ENCODE measurements around the gene PMEPA1.
A peak's percentile ranks its signal among the peaks of the same experiment; 100 is the strongest.
"Not testable (repeated sequence)": the region's sequence is repeated elsewhere in the genome, so short reads cannot be mapped to it uniquely, and the experiment has no call there.

Gene PMEPA1

DNA sequence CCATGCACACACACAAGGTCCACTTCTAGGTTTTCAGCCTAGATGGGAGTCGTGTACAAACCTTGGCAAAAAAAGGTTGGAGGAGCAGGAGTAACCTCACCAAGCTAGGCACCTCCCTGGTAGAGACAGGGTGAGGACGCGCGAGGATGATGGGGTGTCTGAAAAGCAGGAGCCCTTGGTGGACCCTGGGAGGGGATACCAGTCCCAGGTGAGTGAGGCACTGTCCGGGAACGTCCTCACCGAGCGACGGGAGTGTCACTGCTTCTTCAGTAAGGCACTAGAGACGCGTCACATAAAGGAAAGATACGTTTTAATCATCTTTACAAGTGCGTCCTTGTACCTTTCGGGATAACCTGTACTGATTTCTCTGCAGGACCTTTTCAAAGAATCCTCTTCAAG is 60.2 kb downstream of the PMEPA1 start:
- DNase-seq: no peak

DNA sequence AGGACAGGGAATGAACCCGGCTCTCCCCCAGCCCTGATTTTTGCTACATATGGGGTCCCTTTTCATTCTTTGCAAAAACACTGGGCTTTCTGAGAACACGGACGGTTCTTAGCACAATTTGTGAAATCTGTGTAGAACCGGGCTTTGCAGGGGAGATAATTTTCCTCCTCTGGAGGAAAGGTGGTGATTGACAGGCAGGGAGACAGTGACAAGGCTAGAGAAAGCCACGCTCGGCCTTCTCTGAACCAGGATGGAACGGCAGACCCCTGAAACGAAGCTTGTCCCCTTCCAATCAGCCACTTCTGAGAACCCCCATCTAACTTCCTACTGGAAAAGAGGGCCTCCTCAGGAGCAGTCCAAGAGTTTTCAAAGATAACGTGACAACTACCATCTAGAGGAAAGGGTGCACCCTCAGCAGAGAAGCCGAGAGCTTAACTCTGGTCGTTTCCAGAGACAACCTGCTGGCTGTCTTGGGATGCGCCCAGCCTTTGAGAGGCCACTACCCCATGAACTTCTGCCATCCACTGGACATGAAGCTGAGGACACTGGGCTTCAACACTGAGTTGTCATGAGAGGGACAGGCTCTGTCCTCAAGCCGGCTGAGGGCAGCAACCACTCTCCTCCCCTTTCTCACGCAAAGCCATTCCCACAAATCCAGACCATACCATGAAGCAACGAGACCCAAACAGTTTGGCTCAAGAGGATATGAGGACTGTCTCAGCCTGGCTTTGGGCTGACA is 60.8 kb downstream of the PMEPA1 start:
- no peak for DNase-seq

DNA sequence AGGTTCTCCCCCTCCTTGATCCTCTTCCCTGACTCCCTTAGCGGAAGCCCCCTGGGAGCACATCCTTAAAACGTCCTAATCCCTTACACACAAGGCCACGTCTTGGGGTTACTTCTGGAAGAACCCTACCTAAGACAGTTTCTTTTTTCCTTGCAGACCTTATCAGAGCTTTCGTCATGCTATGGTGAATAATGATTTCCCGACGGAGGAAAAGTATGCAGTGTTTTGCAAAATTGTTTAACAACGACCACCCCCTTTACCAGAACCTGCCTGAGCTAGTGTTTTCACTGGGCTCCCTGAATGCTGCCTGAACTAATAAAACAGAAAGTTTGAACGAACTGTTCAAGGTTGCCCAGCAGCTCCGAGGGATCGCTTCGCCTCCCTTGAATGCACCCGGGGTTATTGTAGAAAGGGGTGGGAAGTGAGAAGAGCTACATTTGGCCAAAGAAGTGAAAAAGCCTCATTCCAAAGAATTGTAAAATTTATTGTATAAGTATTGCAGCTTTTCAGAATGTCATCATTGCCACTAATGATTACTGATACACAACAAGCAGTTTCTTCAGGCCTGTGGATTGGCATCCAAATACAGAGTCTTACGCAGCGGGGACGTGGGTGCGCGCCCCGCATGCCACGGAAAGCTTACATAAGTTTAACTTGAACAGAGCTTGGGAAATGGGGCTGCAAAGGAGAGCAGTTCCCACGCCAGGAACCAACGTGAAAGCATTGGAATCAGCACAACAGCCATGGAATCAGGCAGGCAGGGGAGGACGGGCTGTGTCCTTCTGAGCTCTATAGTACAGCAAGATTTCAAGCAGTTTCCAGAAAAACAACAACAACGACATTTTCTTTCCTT is 61.7 kb downstream of the PMEPA1 start:
- no peak for DNase-seq

GRCh38 chr20:57647006-57647932 is 62.5 kb downstream of the PMEPA1 start:
- DNase-seq: no peak

DNA sequence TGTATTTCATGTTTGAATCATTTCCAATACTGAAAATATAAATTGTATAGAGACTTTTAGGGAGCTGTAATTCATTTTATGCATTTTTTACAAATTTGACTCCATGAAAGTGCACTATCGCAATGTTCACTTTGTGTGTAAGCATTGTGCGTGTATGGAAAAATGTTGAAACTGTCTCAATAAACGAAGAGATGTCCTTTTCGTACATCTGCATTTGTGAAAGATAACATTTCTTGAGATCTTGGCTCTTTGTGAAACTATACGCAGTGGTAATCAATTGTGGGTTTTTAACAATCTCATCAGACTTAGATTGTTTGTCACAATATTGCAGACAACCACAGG is 70.9 kb downstream of the PMEPA1 start:
- no peak for DNase-seq

DNA sequence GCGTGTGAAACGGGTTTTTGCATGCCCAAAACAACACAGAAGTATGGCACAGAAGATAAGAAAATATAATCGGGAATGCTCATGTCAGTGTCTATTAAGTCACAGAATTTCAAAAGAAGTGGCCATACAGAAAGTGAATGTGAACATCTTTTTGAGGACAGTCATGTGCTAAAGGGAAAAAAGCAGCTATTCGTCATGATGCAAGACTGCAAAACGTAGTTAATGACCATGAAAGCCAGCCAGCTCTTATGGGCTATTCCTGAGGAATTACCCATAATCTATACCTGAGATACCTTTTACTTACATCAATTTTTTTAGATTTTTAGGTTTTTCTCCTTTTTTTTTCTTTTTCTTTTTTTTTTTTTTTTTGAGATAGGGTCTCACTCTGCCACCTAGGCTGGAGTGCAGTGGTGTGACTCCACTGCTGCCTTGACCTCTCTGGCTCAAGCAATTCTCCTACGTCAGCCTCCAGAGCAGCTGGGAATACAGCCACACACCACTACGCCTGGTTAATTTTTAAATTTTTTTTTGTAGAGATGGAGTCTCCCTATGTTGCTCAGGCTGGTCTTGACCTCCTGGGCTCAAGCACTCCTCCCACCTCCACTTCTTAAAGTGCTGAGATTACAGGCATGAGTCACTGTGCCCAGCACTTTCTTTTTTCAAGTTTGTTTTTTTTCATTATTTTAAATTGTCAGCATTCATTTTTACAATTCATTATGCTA is 71.5 kb downstream of the PMEPA1 start:
- DNase-seq: no peak

- no peak for DNase-seq
Observed at GRCh38 chr20:57633945-57634491, 75.8 kb downstream of the PMEPA1 start.

DNA sequence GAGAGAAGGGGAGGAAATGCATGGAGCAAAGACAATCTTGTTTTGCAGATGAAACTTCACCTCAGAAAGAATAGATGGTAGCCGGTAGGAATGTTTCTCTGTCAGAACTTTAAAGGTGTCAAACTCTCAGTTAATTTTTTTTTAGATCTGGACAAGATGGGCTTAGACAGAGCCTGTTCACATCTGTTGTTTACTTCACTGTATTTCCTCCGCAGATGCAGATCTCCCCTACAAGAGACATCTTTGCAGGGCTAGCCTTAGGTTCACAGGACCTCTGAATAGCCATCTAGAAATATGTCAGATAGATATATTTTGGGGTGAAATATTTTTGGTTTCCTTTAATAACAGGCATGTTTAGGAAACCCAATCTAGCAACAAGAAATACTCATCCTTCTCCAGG is 77.5 kb downstream of the PMEPA1 start:
- DNase-seq: no peak

DNA sequence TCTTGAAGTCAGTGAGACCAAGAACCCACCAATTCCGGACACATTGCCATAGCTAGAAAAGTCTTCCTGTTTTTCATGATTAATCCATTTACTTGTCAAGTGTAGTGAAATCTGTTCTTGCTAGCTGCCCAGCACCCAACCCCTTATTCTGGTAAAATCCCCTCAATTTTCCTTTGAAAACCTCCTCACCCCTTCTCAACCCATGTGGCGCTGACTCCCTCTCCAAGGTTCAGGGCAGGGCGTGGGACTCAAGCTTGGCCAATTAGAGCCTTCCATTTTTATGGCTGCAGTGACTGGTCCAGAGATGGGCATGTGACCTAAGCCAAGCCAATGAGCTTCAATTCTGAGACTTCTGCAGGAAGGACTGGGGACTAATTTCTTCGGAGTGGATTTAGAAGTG is 79.8 kb downstream of the PMEPA1 start:
- peak in 1 of 2 experiments; percentile 35 for DNase-seq

- not testable (repeated sequence) for DNase-seq
Observed at GRCh38 chr20:57629491-57629901, 80.3 kb downstream of the PMEPA1 start.

GRCh38 chr20:57628962-57629308 is 80.9 kb downstream of the PMEPA1 start:
- DNase-seq: not testable (repeated sequence)

- peak; percentile 58 to 60 for DNase-seq
Observed at GRCh38 chr20:57628047-57628961, 81.5 kb downstream of the PMEPA1 start.

DNA sequence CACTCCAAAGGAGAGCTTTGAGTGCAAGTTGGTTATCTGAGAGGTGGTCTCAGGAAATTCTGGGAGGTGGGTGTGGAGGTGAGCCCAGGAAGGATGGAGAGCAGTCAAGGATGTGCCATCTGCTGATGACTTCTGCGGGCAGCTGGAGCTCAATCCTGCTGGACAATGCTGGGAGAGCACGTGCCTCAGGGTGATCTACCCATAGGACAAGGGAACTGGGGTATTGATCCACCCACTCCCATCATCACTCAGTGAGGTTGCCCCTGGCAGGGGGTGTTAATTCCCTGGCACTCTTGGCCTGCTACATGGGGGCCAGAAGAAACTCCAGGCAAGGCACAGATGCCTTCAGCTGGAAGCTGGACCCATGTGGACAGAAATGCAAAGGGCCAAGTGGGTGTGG is 82.5 kb downstream of the PMEPA1 start:
- no peak for DNase-seq

GRCh38 chr20:57625978-57626377 is 83.8 kb downstream of the PMEPA1 start:
- no peak for DNase-seq

DNA sequence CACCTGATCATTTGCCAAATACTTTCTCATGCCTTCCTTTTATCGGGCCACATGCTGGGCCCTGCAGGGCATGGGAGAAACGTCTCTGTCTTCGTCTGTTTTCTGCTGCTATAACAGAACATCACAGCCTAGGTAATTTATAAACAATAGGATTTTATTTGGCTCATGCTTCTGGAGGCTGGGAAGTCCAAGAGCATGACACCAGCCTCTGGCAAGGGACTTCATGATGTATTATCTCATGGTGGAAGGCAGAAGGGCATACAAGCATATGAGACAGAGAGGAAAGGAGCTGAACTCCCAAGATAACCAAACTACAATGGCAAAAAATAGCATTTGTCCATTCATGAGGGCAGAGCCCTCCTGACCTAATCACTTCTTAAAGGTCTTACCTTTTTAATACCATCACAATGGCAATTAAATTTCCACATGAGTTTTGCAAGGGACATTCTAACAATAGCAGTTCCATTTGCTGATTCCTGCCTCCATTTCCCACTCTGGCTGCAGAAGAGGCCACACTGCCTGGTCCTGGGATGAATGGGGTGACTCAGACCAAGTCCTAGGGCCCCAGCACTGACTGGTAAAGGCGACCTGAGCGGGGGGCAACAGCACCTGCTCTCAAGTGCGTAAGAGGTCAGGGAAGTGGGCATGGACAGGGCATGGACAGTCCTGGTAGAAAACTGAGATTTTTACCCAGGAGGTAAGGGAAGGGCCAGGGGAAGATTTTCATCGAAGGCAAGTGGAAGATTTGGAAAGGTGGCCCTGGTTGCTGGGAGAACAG is 84.4 kb downstream of the PMEPA1 start:
- no peak for DNase-seq

DNA sequence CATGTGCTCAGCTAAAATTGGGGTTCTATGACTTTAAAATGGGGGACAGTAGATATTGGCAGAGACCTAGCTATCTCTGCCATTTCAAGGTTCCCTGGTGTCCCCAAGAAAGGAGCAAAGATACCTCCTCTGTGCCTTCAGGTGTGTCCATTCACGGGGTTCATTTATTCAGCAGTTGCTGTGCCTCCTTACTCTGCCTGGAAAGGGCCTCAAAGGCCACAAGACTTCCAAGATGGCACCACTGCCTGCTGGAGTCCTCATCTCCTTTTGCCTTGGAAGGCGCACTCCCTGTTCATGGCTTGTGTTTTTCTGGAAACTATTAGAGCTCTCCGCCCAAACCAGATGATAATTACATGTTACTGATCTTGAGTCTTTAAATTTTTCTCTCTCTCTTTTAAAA is 85.7 kb downstream of the PMEPA1 start:
- no peak for DNase-seq

DNA sequence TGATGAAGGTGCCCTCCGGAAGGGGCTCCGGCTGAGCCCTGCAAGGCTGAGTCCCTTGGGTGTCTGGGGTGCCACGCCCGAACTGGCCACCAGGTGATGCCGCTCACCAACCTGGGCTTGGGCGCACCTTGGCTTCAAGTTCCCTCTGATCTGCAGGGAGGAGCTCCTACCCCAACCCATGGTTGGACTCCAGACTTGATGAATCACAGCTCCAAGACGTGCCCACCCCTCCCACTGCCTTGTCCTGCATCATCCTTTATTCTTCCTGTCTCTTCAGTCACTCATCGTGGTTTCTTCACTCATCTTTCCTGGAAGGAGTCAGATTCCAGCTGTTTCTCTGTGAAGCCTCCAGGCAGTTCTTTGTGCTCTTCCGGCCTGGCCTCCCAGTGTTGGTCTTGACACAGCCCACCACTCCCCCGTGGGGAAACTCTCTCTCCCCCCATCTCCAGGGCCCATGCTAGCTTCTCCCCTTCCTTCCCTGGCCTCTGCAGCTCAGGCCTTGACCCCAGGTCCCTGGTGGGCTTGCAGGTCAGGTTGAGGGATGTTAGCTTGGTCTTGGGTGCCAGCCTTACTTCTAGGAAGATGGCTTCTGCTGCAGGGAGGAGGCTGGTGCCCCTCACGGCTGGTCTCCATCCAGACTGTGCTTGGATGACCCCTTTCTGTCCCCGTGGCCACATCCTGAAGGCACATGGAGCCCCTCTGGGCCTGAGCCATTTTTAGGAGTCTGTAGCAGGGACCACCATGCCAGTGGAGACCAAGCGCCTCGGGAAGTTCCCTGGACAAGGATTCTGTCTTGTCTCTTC is 87.0 kb downstream of the PMEPA1 start:
- peak; percentile 70 to 71 for DNase-seq

- DNase-seq: no peak
Observed at GRCh38 chr20:57622201-57622570, 87.6 kb downstream of the PMEPA1 start.

GRCh38 chr20:57621421-57622200 is 88.2 kb downstream of the PMEPA1 start:
- DNase-seq: no peak

Data from activated CD4-positive, alpha-beta T cell treated with anti-CD3 and anti-CD28 coated beads, Interleukin-2, amount 50 U/mL, for 4 hours (primary cell).